NB4 (cell line): ENCODE results near the gene PNPLA7.

Experiments
- CTCF ChIP-seq: IDR thresholded peaks from one replicate; pipeline ENCODE4 v1.5.1; 2012; ENCODE audit warnings: low read depth, low read length
- POLR2A ChIP-seq: IDR thresholded peaks from 2 replicates; pipeline ENCODE4 v1.6.1; 2011; ENCODE audit warnings: mild to moderate bottlenecking; ENCODE audit not compliant: insufficient read length; ENCODE audit errors: extremely low read depth

- TF ChIP-seq POLR2A (no peak), CTCF (no peak)
Measured at GRCh38 chr9:137461316-137461662, 88.9 kb downstream of the PNPLA7 start.
